C4-2B (cell line): ENCODE results near the gene IHH.

Experiments used
- H3K27ac ChIP-seq: fragments of 450-650 bp; 2 replicates; pipeline ENCODE4 v1.5.1; 2017
- CTCF ChIP-seq: fragments of 450-650 bp; conservative IDR thresholded peaks from 2 replicates; pipeline ENCODE4 v1.5.1; 2017; ENCODE audit warnings: mild to moderate bottlenecking
- ZFX ChIP-seq: fragments of 450-650 bp; IDR thresholded peaks from 2 replicates; pipeline ENCODE4 v1.6.1; 2017

IHH gene

GRCh38 chr2:219018286-219018685 is 42.4 kb downstream of the IHH start:
- H3K27ac ChIP-seq: no peak overlapping the region
- no peak for TF ChIP-seq CTCF
- no peak for TF ChIP-seq ZFX

GRCh38 chr2:219017201-219017931 is 43.4 kb downstream of the IHH start:
- H3K27ac ChIP-seq: no peak overlapping the region
- TF ChIP-seq CTCF: no peak
- TF ChIP-seq ZFX: no peak

GRCh38 chr2:219016721-219017120 is 44.0 kb downstream of the IHH start:
- no peak overlapping the region for H3K27ac ChIP-seq
- no peak for TF ChIP-seq CTCF
- no peak for TF ChIP-seq ZFX

- H3K27ac ChIP-seq: no peak overlapping the region
These were observed 49.8 kb downstream of the IHH start for GRCh38 chr2:219010873-219011272.

GRCh38 chr2:219010162-219010756 is 50.5 kb downstream of the IHH start:
- H3K27ac ChIP-seq: no peak overlapping the region
- TF ChIP-seq ZFX (no peak), CTCF (peak; percentile 67)

More at GRCh38 chr2:219010873-219011272, 49.8 kb downstream of the IHH start:
- TF ChIP-seq CTCF (no peak), ZFX (no peak)

- no peak for TF ChIP-seq CTCF
- TF ChIP-seq ZFX: no peak
- no peak overlapping the region for H3K27ac ChIP-seq
These were observed 51.4 kb downstream of the IHH start for GRCh38 chr2:219009294-219009693.
